ENCODE measurements around the gene CACNA1S. TPM values are rescaled to one million over a fixed set of nuclear protein-coding genes. Genes with fewer than 3 reads are reported as not detected.

Gene CACNA1S
- total RNA-seq, 1 donor from 2014 or later: 0.07 TPM

GRCh38 chr1:201136355-201137023, 24.3 kb upstream of the CACNA1S start:
- no peaks in the 10 kb centered on the region for H3K27me3 Mint-ChIP-seq (ENCODE audit: low read depth)
- H3K27ac Mint-ChIP-seq (ENCODE audit: unreplicated experiment): no peak overlapping the region
- no peak for TF ChIP-seq CTCF (conservative IDR thresholded peaks at IDR 0.05)
- no peak for DNase-seq (ENCODE audit: low read depth, low spot score)
- no peak overlapping the region for H3K4me3 Mint-ChIP-seq
- H3K36me3 Mint-ChIP-seq (ENCODE audit: low read depth): peaks cover 29% of the 10 kb centered on the region
- H3K9me3 Mint-ChIP-seq: peaks cover 3% of the 10 kb centered on the region
- no peaks in the 10 kb centered on the region for H3K4me1 Mint-ChIP-seq

GRCh38 chr1:201134405-201134804, 22.2 kb upstream of the CACNA1S start:
- Mint-ChIP-seq H3K36me3 (ENCODE audit: low read depth) (peaks cover 27% of the 10 kb centered on the region), H3K27ac (ENCODE audit: unreplicated experiment) (no peak overlapping the region), H3K4me1 (no peaks in the 10 kb centered on the region), H3K27me3 (ENCODE audit: low read depth) (no peaks in the 10 kb centered on the region), H3K4me3 (no peak overlapping the region), H3K9me3 (peaks cover 6% of the 10 kb centered on the region)
- no peak for DNase-seq (ENCODE audit: low read depth, low spot score)
- TF ChIP-seq CTCF (conservative IDR thresholded peaks at IDR 0.05): no peak

- no peak for TF ChIP-seq CTCF (conservative IDR thresholded peaks at IDR 0.05)
- no peak for DNase-seq (ENCODE audit: low read depth, low spot score)
- no peaks in the 10 kb centered on the region for H3K27me3 Mint-ChIP-seq (ENCODE audit: low read depth)
- H3K4me1 Mint-ChIP-seq: no peaks in the 10 kb centered on the region
- peaks cover 27% of the 10 kb centered on the region for H3K36me3 Mint-ChIP-seq (ENCODE audit: low read depth)
- no peak overlapping the region for H3K27ac Mint-ChIP-seq (ENCODE audit: unreplicated experiment)
- H3K4me3 Mint-ChIP-seq: no peak overlapping the region
- peaks cover 6% of the 10 kb centered on the region for H3K9me3 Mint-ChIP-seq
These were observed 19.2 kb upstream of the CACNA1S start for GRCh38 chr1:201131398-201131797.

GRCh38 chr1:201128962-201129361, 16.7 kb upstream of the CACNA1S start:
- Mint-ChIP-seq H3K9me3 (peaks cover 6% of the 10 kb centered on the region), H3K27ac (ENCODE audit: unreplicated experiment) (no peak overlapping the region), H3K4me1 (no peaks in the 10 kb centered on the region), H3K27me3 (ENCODE audit: low read depth) (no peaks in the 10 kb centered on the region), H3K4me3 (no peak overlapping the region), H3K36me3 (ENCODE audit: low read depth) (peaks cover 17% of the 10 kb centered on the region)
- no peak for TF ChIP-seq CTCF (conservative IDR thresholded peaks at IDR 0.05)
- no peak for DNase-seq (ENCODE audit: low read depth, low spot score)

- H3K27ac Mint-ChIP-seq (ENCODE audit: unreplicated experiment): no peak overlapping the region
These were observed 16.2 kb upstream of the CACNA1S start for GRCh38 chr1:201128476-201128875.

More at GRCh38 chr1:201128476-201128875, 16.2 kb upstream of the CACNA1S start:
- Mint-ChIP-seq H3K27me3 (ENCODE audit: low read depth) (no peaks in the 10 kb centered on the region), H3K9me3 (peaks cover 6% of the 10 kb centered on the region), H3K4me1 (no peaks in the 10 kb centered on the region), H3K36me3 (ENCODE audit: low read depth) (peaks cover 16% of the 10 kb centered on the region), H3K4me3 (no peak overlapping the region)
- DNase-seq (ENCODE audit: low read depth, low spot score): no peak
- no peak for TF ChIP-seq CTCF (conservative IDR thresholded peaks at IDR 0.05)

Measured in neural crest cell (in vitro differentiated cells).